Central memory CD4-positive, alpha-beta T cell (primary cell): ENCODE results near the gene MCF2L.

Experiments used
- DNase-seq: peaks from one replicate; pipeline ENCODE4 v3.0.0; 2022

The MCF2L gene

GRCh38 chr13:113138792-113139551, 170.0 kb downstream of the MCF2L start:
- no peak for DNase-seq

- DNase-seq = no peak
These were observed 170.6 kb downstream of the MCF2L start for GRCh38 chr13:113139577-113139976.

GRCh38 chr13:113140677-113141600, 171.9 kb downstream of the MCF2L start:
- no peak for DNase-seq

GRCh38 chr13:113141601-113141970, 172.6 kb downstream of the MCF2L start:
- DNase-seq = no peak

GRCh38 chr13:113142876-113143275, 173.9 kb downstream of the MCF2L start:
- DNase-seq = no peak

GRCh38 chr13:113143466-113144254, 174.6 kb downstream of the MCF2L start:
- DNase-seq = no peak

- no peak for DNase-seq
These were observed 175.2 kb downstream of the MCF2L start for GRCh38 chr13:113144255-113144629.

GRCh38 chr13:113145496-113145895, 176.5 kb downstream of the MCF2L start:
- no peak for DNase-seq

- DNase-seq = no peak
These were observed 177.0 kb downstream of the MCF2L start for GRCh38 chr13:113145911-113146598.

GRCh38 chr13:113146750-113147149, 177.7 kb downstream of the MCF2L start:
- no peak for DNase-seq

- no peak for DNase-seq
These were observed 178.2 kb downstream of the MCF2L start for GRCh38 chr13:113147206-113147605.

GRCh38 chr13:113148407-113148806, 179.4 kb downstream of the MCF2L start:
- DNase-seq = no peak

GRCh38 chr13:113148940-113149503, 180.0 kb downstream of the MCF2L start:
- DNase-seq = no peak
